Measurements from ENCODE around the gene IRF9. TPM values are rescaled to one million over a fixed set of nuclear protein-coding genes. Genes with fewer than 3 reads are reported as not detected.
A peak's percentile ranks its signal among the peaks of the same experiment; 100 is the strongest.

Gene IRF9
- total and polyA plus RNA-seq, 2 of the 13 experiments (the other 11 are each of a cell fraction or from before 2014, with no cell fraction given) = 14.9 to 49.7 TPM

DNA sequence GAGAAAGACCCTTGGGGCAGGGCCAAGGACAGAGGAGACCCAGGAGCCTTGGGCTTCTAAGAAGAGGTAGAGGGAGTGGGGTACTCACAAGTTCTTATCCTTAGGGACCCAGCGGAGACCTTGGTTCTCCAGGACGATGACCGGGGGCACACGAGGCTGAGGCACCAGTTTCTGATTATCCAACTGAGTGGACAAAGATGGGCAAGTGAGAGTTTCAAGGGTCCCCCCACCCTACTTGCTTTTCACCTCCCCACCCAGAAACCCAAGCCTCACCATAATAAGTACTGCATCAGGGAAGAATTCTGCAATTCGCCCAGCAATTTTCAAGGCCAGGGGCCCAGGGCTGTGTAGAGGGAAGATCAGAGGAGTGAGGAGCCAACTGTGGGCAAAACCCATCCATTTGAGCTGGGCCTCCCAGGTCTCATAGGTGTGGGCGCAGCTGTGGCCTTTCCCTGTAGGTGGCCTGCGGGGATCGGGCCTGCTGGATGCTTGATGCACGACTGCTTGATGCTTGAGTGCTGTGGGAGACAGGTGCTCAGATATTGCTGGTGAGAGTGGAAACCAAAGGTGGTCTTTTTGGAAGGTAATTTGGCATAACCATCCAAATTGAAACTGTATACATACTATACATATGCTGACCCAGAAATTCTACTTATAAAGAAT, 21.7 kb upstream of the IRF9 start (continued):
- TF ChIP-seq, protein P1, sequence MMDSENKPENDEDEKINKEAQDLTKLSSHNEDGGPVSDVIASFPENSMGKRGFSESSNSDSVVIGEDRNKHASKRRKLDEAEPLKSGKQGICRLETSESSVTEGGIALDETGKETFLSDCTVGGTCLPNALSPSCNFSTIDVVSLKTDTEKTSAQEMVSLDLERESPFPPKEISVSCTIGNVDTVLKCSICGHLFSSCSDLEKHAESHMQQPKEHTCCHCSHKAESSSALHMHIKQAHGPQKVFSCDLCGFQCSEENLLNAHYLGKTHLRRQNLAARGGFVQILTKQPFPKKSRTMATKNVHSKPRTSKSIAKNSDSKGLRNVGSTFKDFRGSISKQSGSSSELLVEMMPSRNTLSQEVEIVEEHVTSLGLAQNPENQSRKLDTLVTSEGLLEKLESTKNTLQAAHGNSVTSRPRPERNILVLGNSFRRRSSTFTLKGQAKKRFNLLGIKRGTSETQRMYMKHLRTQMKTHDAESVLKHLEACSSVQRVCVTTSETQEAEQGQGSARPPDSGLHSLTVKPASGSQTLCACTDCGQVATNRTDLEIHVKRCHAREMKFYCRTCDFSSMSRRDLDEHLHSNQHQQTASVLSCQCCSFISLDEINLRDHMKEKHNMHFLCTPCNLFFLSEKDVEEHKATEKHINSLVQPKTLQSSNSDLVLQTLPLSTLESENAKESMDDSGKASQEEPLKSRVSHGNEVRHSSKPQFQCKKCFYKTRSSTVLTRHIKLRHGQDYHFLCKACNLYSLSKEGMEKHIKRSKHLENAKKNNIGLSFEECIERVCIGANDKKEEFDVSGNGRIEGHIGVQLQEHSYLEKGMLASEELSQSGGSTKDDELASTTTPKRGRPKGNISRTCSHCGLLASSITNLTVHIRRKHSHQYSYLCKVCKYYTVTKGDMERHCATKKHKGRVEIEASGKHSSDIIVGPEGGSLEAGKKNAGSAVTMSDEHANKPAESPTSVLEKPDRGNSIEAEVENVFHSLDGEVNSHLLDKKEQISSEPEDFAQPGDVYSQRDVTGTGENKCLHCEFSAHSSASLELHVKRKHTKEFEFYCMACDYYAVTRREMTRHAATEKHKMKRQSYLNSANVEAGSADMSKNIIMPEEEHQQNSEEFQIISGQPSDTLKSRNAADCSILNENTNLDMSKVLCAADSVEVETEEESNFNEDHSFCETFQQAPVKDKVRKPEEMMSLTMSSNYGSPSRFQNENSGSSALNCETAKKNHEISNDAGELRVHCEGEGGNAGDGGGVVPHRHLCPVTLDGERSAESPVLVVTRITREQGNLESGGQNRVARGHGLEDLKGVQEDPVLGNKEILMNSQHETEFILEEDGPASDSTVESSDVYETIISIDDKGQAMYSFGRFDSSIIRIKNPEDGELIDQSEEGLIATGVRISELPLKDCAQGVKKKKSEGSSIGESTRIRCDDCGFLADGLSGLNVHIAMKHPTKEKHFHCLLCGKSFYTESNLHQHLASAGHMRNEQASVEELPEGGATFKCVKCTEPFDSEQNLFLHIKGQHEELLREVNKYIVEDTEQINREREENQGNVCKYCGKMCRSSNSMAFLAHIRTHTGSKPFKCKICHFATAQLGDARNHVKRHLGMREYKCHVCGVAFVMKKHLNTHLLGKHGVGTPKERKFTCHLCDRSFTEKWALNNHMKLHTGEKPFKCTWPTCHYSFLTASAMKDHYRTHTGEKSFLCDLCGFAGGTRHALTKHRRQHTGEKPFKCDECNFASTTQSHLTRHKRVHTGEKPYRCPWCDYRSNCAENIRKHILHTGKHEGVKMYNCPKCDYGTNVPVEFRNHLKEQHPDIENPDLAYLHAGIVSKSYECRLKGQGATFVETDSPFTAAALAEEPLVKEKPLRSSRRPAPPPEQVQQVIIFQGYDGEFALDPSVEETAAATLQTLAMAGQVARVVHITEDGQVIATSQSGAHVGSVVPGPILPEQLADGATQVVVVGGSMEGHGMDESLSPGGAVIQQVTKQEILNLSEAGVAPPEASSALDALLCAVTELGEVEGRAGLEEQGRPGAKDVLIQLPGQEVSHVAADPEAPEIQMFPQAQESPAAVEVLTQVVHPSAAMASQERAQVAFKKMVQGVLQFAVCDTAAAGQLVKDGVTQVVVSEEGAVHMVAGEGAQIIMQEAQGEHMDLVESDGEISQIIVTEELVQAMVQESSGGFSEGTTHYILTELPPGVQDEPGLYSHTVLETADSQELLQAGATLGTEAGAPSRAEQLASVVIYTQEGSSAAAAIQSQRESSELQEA (CRISPR knock-in tag; IDR thresholded peaks at IDR 0.05; ENCODE audit: not compliant biosample characterization) = peak; percentile 26
- TF ChIP-seq, protein P2, sequence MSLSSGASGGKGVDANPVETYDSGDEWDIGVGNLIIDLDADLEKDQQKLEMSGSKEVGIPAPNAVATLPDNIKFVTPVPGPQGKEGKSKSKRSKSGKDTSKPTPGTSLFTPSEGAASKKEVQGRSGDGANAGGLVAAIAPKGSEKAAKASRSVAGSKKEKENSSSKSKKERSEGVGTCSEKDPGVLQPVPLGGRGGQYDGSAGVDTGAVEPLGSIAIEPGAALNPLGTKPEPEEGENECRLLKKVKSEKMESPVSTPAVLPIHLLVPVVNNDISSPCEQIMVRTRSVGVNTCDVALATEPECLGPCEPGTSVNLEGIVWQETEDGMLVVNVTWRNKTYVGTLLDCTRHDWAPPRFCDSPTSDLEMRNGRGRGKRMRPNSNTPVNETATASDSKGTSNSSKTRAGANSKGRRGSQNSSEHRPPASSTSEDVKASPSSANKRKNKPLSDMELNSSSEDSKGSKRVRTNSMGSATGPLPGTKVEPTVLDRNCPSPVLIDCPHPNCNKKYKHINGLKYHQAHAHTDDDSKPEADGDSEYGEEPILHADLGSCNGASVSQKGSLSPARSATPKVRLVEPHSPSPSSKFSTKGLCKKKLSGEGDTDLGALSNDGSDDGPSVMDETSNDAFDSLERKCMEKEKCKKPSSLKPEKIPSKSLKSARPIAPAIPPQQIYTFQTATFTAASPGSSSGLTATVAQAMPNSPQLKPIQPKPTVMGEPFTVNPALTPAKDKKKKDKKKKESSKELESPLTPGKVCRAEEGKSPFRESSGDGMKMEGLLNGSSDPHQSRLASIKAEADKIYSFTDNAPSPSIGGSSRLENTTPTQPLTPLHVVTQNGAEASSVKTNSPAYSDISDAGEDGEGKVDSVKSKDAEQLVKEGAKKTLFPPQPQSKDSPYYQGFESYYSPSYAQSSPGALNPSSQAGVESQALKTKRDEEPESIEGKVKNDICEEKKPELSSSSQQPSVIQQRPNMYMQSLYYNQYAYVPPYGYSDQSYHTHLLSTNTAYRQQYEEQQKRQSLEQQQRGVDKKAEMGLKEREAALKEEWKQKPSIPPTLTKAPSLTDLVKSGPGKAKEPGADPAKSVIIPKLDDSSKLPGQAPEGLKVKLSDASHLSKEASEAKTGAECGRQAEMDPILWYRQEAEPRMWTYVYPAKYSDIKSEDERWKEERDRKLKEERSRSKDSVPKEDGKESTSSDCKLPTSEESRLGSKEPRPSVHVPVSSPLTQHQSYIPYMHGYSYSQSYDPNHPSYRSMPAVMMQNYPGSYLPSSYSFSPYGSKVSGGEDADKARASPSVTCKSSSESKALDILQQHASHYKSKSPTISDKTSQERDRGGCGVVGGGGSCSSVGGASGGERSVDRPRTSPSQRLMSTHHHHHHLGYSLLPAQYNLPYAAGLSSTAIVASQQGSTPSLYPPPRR (CRISPR knock-in tag; IDR thresholded peaks at IDR 0.05; ENCODE audit: borderline replicate concordance) = no peak
- TF ChIP-seq, protein P3, sequence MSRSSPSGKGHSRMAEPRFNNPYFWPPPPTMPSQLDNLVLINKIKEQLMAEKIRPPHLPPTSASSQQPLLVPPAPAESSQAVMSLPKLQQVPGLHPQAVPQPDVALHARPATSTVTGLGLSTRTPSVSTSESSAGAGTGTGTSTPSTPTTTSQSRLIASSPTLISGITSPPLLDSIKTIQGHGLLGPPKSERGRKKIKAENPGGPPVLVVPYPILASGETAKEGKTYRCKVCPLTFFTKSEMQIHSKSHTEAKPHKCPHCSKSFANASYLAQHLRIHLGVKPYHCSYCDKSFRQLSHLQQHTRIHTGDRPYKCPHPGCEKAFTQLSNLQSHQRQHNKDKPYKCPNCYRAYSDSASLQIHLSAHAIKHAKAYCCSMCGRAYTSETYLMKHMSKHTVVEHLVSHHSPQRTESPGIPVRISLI (CRISPR knock-in tag; IDR thresholded peaks at IDR 0.05; ENCODE audit: borderline replicate concordance) = no peak
- TF ChIP-seq SRSF4 (IDR thresholded peaks at IDR 0.05; ENCODE audit: low read depth, low read length, poor library complexity, severe bottlenecking) (no peak), PAWR (CRISPR knock-in tag; IDR thresholded peaks at IDR 0.05; ENCODE audit: borderline replicate concordance) (no peak), KDM2A (CRISPR knock-in tag; IDR thresholded peaks at IDR 0.05; ENCODE audit: borderline replicate concordance, low read depth) (peak; percentile 55; the same call in 1 of the 2 replicates), ZBTB42 (CRISPR knock-in tag; IDR thresholded peaks at IDR 0.05) (no peak), ATRX (CRISPR knock-in tag; IDR thresholded peaks at IDR 0.05; ENCODE audit: borderline replicate concordance) (no peak), NFKBIZ (CRISPR knock-in tag; IDR thresholded peaks at IDR 0.05) (no peak), HDAC1 (CRISPR knock-in tag; IDR thresholded peaks at IDR 0.05) (no peak)
- TF ChIP-seq, protein P4, sequence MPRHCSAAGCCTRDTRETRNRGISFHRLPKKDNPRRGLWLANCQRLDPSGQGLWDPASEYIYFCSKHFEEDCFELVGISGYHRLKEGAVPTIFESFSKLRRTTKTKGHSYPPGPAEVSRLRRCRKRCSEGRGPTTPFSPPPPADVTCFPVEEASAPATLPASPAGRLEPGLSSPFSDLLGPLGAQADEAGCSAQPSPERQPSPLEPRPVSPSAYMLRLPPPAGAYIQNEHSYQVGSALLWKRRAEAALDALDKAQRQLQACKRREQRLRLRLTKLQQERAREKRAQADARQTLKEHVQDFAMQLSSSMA (CRISPR knock-in tag; IDR thresholded peaks at IDR 0.05) = no peak

All from HepG2 (cell line).